ENCODE data around the gene RAD51B.
"Not testable (repeated sequence)": the region's sequence is repeated elsewhere in the genome, so short reads cannot be mapped to it uniquely, and the experiment has no call there.

Gene RAD51B

DNA sequence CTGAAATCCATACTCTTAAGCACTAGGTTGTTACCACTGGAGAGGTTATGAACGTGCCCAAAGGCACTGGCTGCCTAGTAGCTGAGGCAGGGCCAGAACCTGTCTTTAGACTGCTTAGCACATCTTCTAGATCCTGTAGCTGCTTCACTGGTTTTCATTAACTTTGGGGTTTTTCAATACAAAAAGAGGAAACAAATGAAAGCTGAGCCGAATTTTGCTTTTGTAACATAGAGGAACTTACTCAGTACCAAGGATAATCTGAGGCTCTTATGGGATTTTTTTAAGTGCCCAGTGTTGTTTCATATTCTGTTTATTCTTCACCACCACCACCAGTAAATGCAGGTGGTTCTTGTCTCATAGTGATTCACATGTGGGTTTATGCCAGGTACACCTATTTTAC, 396.1 kb downstream of the RAD51B start:
- Histone ChIP-seq H3K27ac (ENCODE audit: low read depth, low read length, severe bottlenecking) (no peak overlapping the region), H3K9me3 (ENCODE audit: control insufficient read depth, low read length) (no peaks in the 10 kb centered on the region)

DNA sequence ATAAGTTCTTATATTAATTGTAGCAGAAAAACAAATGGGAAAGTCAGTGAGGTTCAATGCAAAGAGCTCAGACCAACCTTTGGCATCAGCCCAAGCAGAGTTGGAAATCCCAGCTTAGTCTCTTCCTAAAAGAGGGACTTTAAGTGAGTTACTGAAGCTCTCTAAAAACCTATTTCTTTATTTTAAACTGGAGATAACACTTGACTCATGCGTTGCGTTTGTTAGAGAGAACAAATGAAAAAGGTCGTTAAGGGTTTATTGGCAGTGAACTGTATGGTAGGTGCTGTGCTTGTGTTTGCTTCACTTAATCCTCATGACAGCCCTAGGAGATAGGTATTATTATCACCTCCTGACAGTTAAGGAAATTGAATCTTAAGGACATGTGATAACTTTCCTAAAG, 396.5 kb downstream of the RAD51B start:
- Histone ChIP-seq H3K4me1 (ENCODE audit: control insufficient read depth, insufficient read depth, low read length, poor library complexity, severe bottlenecking) (no peaks in the 10 kb centered on the region), H3K4me3 (ENCODE audit: extremely low read depth, insufficient read depth, low read length, poor library complexity, severe bottlenecking) (no peak overlapping the region), H3K36me3 (ENCODE audit: control insufficient read depth, insufficient read depth, low read length) (no peaks in the 10 kb centered on the region), H3K9me3 (ENCODE audit: control insufficient read depth, low read length) (no peaks in the 10 kb centered on the region), H3K27ac (ENCODE audit: low read depth, low read length, severe bottlenecking) (no peak overlapping the region)
- 80% methylated on average over 2 of the region's 3 CpGs; no CpG with 5 or more reads in 1 of the 2 experiments for WGBS, 2 experiments (ENCODE audit: insufficient coverage in 2 of 2)

More for the DNA sequence above, 396.1 kb downstream of the RAD51B start:
- no peaks in the 10 kb centered on the region for H3K36me3 ChIP-seq (ENCODE audit: control insufficient read depth, insufficient read depth, low read length)
- H3K4me3 ChIP-seq (ENCODE audit: extremely low read depth, insufficient read depth, low read length, poor library complexity, severe bottlenecking): no peak overlapping the region
- H3K4me1 ChIP-seq (ENCODE audit: control insufficient read depth, insufficient read depth, low read length, poor library complexity, severe bottlenecking): no peaks in the 10 kb centered on the region
- 92 to 94% methylated on average over 1 to 2 of the region's 2 CpGs for WGBS, 2 experiments (ENCODE audit: insufficient coverage in 2 of 2)

DNA sequence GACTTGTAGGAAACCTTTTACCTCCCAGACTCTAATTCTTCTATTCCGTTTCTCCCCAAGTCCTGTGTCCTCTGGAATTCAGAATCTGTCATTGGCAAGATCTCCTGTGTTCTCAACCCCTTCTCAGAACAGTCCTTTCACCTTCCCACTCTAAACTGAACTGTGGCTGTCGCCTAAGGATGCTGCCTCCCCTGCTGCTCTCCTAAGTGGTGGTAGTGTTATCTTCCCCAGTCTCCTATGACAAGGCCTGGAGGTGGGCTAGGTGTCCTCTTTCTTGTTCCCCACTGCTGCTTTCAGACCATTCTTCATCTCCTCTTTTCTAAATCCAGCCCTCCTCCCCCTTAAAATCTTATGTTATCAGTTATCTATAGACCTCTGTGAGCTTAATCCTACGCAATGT, 397.4 kb downstream of the RAD51B start:
- 78 to 86% methylated on average over 1 to 2 of the region's 3 CpGs for WGBS, 2 experiments (ENCODE audit: insufficient coverage in 2 of 2)
- no peak overlapping the region for H3K27ac ChIP-seq (ENCODE audit: low read depth, low read length, severe bottlenecking)

DNA sequence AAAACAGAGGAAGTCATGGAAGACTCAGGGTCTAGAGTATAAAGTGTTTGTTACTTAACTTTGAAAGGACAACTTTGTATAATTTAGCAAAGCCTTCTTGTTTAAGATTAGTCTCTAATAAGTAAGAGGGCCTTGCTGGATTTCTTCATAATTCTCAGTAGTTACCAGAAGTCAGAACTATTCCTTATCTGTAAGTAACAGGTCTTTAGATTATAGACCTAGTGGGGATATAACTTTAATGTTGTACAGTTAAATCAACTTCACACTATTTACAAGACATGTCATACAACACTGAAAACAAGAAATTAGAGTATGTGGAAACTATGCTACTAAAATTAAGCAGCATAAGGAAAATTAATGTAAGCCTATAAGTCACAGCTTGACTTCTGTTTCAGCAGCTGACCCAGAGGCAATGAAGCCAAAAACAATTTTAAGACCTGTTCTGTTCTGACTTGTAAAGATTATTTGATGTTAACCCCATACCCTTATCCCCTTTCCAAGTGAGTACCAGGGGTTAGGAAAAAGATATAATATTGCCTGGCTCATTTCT, 398.3 kb downstream of the RAD51B start:
- no peaks in the 10 kb centered on the region for H3K9me3 ChIP-seq (ENCODE audit: control insufficient read depth, low read length)
- no peaks in the 10 kb centered on the region for H3K4me1 ChIP-seq (ENCODE audit: control insufficient read depth, insufficient read depth, low read length, poor library complexity, severe bottlenecking)
- no peak overlapping the region for H3K27ac ChIP-seq (ENCODE audit: low read depth, low read length, severe bottlenecking)
- H3K4me3 ChIP-seq (ENCODE audit: extremely low read depth, insufficient read depth, low read length, poor library complexity, severe bottlenecking): no peak overlapping the region
- H3K36me3 ChIP-seq (ENCODE audit: control insufficient read depth, insufficient read depth, low read length): no peaks in the 10 kb centered on the region

More for the DNA sequence above, 397.4 kb downstream of the RAD51B start:
- Histone ChIP-seq H3K9me3 (ENCODE audit: control insufficient read depth, low read length) (no peaks in the 10 kb centered on the region), H3K4me3 (ENCODE audit: extremely low read depth, insufficient read depth, low read length, poor library complexity, severe bottlenecking) (no peak overlapping the region), H3K4me1 (ENCODE audit: control insufficient read depth, insufficient read depth, low read length, poor library complexity, severe bottlenecking) (no peaks in the 10 kb centered on the region), H3K36me3 (ENCODE audit: control insufficient read depth, insufficient read depth, low read length) (no peaks in the 10 kb centered on the region)

DNA sequence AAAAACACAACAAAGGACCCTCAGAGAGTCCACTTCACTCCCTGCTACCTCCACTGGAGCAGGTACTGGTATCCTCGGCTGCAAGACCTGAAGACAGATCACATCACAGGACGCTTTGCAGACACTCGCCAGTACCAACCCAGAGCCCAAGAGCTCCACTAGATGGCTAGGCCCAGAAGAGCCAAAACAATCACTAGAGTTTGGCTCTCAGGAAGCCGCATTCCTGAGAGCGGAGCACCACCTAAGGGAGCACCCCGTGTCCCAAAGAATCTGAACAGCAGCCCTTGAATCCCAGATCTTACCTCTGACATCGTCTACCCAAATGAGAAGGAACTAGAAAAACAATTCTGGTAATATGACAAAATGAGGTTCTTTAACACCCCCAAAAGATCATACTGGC, 399.8 kb downstream of the RAD51B start:
- no peaks in the 10 kb centered on the region for H3K9me3 ChIP-seq (ENCODE audit: control insufficient read depth, low read length)
- H3K27ac ChIP-seq (ENCODE audit: low read depth, low read length, severe bottlenecking): no peak overlapping the region
- H3K4me1 ChIP-seq (ENCODE audit: control insufficient read depth, insufficient read depth, low read length, poor library complexity, severe bottlenecking): no peaks in the 10 kb centered on the region
- no peak overlapping the region for H3K4me3 ChIP-seq (ENCODE audit: extremely low read depth, insufficient read depth, low read length, poor library complexity, severe bottlenecking)
- no peaks in the 10 kb centered on the region for H3K36me3 ChIP-seq (ENCODE audit: control insufficient read depth, insufficient read depth, low read length)
- 84 to 86% methylated on average over 3 to 6 of the region's 7 CpGs for WGBS, 2 experiments (ENCODE audit: insufficient coverage in 2 of 2)

DNA sequence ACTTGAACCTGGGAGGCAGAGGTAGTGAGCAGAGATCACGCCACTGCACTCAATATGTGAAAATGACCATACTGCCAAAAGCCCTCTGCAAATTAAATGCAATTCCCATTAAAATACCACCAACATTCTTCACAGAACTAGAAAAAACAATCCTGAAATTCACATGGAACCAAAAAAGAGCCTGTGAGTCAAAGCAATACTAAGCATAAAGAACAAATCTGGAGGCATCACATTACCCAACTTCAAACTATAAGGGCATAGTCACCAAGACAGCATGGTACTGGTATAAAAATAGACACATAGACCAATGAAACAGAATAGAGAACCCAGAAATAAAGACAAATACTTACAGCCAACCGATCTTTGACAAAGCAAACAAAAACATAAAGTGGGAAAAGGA, 401.5 kb downstream of the RAD51B start:
- not testable (repeated sequence) for H3K36me3 ChIP-seq (ENCODE audit: control insufficient read depth, insufficient read depth, low read length); H3K4me3 ChIP-seq (ENCODE audit: extremely low read depth, insufficient read depth, low read length, poor library complexity, severe bottlenecking); H3K9me3 ChIP-seq (ENCODE audit: control insufficient read depth, low read length); H3K27ac ChIP-seq (ENCODE audit: low read depth, low read length, severe bottlenecking); H3K4me1 ChIP-seq (ENCODE audit: control insufficient read depth, insufficient read depth, low read length, poor library complexity, severe bottlenecking)
- 88% methylated on average over 1 of the region's 2 CpGs; no CpG with 5 or more reads in 1 of the 2 experiments for WGBS, 2 experiments (ENCODE audit: insufficient coverage in 2 of 2)

DNA sequence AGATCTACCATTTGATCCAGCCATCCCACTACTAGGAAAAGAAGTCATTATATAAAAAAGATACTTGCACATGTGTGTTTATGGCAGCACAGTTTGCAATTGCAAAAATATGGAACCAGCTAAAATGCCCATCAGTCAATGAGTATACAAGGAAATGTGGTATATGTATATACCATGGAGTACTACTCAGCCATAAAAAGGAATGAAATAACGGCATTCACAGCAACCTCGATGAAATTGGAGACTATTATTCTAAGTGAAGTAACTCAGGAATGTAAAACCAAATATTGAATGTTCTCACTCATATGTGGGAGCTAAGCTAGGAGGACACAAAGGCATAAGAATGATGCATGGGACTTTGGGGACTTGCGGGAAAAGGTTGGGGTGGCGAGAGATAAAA, 402.6 kb downstream of the RAD51B start:
- WGBS, 2 experiments (ENCODE audit: insufficient coverage in 2 of 2): 100% methylated on average over 2 of the region's 4 CpGs
- H3K4me3 ChIP-seq (ENCODE audit: extremely low read depth, insufficient read depth, low read length, poor library complexity, severe bottlenecking): no peak overlapping the region
- H3K9me3 ChIP-seq (ENCODE audit: control insufficient read depth, low read length): no peaks in the 10 kb centered on the region
- no peaks in the 10 kb centered on the region for H3K4me1 ChIP-seq (ENCODE audit: control insufficient read depth, insufficient read depth, low read length, poor library complexity, severe bottlenecking)
- H3K27ac ChIP-seq (ENCODE audit: low read depth, low read length, severe bottlenecking): no peak overlapping the region
- no peaks in the 10 kb centered on the region for H3K36me3 ChIP-seq (ENCODE audit: control insufficient read depth, insufficient read depth, low read length)

DNA sequence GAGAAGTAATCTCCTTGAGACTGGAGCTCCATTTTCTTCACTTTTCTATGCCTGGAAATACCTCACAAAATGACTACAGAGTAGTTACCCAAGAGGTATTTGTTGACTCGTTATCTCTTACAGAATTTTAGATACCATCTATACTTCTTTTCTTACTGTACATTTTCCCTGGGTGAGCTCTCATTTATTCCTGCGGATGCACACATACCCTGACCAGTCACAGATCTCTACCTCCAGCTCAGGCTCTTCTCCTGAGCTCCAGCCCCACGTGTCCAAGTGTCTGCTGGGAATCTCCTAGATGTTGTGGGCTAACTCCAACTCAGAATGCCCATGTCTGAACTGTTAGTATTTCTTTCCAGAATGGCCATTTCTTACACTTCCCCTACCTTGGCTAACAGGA, 403.1 kb downstream of the RAD51B start:
- 88 to 93% methylated on average over 2 to 3 of the region's 3 CpGs for WGBS, 2 experiments (ENCODE audit: insufficient coverage in 2 of 2)
- Histone ChIP-seq H3K36me3 (ENCODE audit: control insufficient read depth, insufficient read depth, low read length) (no peaks in the 10 kb centered on the region), H3K4me1 (ENCODE audit: control insufficient read depth, insufficient read depth, low read length, poor library complexity, severe bottlenecking) (no peaks in the 10 kb centered on the region), H3K9me3 (ENCODE audit: control insufficient read depth, low read length) (no peaks in the 10 kb centered on the region), H3K27ac (ENCODE audit: low read depth, low read length, severe bottlenecking) (no peak overlapping the region), H3K4me3 (ENCODE audit: extremely low read depth, insufficient read depth, low read length, poor library complexity, severe bottlenecking) (no peak overlapping the region)

DNA sequence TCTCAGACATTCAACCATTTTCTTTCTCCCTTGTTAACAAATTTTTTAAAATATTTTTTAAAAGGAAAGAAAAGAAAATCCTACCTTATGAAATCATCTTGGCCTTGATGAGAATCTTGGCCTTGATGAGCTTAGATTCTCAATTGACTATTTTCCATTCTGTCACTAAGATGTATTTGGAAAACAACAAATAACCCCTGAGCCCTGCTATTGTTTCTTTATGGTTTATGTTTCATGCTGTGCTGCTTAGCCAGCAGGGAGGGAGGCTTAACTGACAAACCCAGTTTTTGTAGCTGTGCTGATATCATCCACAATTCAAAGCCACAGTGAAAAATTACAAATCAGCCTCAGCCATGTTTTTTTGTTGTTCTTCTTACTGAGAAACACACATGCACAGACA, 404.1 kb downstream of the RAD51B start:
- Histone ChIP-seq H3K9me3 (ENCODE audit: control insufficient read depth, low read length) (no peaks in the 10 kb centered on the region), H3K27ac (ENCODE audit: low read depth, low read length, severe bottlenecking) (no peak overlapping the region), H3K4me3 (ENCODE audit: extremely low read depth, insufficient read depth, low read length, poor library complexity, severe bottlenecking) (no peak overlapping the region), H3K36me3 (ENCODE audit: control insufficient read depth, insufficient read depth, low read length) (no peaks in the 10 kb centered on the region), H3K4me1 (ENCODE audit: control insufficient read depth, insufficient read depth, low read length, poor library complexity, severe bottlenecking) (no peaks in the 10 kb centered on the region)

DNA sequence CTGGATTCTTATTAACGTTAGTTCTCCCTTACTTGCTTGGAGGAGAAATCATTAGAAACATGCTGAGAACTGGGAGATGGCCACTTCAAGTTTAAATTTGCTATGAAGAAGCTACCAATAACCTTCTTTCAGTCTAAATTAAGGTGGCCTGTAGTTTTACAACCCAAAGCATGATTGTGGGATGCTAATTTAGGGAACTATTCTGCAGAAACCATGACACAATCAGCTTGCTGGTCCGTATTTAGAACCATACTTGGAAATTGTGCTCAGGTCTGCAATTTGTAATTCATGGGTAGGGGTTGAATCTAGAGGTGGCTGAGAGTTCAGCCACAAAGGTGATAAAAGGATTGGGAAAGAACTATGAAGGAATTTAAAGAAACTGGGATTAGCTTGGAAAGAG, 405.7 kb downstream of the RAD51B start:
- 100% methylated on average over 1 of the region's 2 CpGs for WGBS, 2 experiments (ENCODE audit: insufficient coverage in 2 of 2)
- Histone ChIP-seq H3K27ac (ENCODE audit: low read depth, low read length, severe bottlenecking) (no peak overlapping the region), H3K4me1 (ENCODE audit: control insufficient read depth, insufficient read depth, low read length, poor library complexity, severe bottlenecking) (no peaks in the 10 kb centered on the region), H3K4me3 (ENCODE audit: extremely low read depth, insufficient read depth, low read length, poor library complexity, severe bottlenecking) (no peak overlapping the region), H3K9me3 (ENCODE audit: control insufficient read depth, low read length) (no peaks in the 10 kb centered on the region), H3K36me3 (ENCODE audit: control insufficient read depth, insufficient read depth, low read length) (no peaks in the 10 kb centered on the region)

DNA sequence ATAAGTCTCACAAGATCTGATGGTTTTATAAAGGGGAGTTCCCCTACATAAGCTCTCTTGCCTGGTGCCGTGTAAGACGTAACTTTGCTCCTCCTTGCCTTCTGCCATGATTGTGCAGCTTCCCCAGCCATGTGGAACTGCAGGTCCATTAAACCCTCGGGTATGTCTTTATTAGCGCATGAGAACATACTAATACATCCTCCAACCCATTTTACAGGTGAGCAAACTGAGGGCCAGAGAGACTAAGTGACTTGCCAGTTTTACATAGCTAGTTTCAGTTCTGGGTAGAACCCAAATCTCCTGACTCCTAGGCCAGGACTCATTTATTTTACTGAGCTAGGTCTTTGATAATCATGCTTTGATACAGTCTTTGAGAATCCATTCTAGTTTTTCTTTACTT, 406.9 kb downstream of the RAD51B start:
- peaks cover 5% of the 10 kb centered on the region for H3K4me1 ChIP-seq (ENCODE audit: control insufficient read depth, insufficient read depth, low read length, poor library complexity, severe bottlenecking)
- H3K9me3 ChIP-seq (ENCODE audit: control insufficient read depth, low read length): no peaks in the 10 kb centered on the region
- 91 to 96% methylated on average over 4 of the region's 4 CpGs for whole genome bisulfite sequencing, 2 experiments (ENCODE audit: insufficient coverage in 2 of 2)
- no peaks in the 10 kb centered on the region for H3K36me3 ChIP-seq (ENCODE audit: control insufficient read depth, insufficient read depth, low read length)
- no peak overlapping the region for H3K4me3 ChIP-seq (ENCODE audit: extremely low read depth, insufficient read depth, low read length, poor library complexity, severe bottlenecking)
- H3K27ac ChIP-seq (ENCODE audit: low read depth, low read length, severe bottlenecking): no peak overlapping the region

Measured in mesodermal cell (in vitro differentiated cells).